WTC11 (cell line): ENCODE measurements around the gene FAH. TPM values are rescaled to one million over a fixed set of nuclear protein-coding genes. Genes with fewer than 3 reads are reported as not detected.
"Not testable (repeated sequence)": the region's sequence is repeated elsewhere in the genome, so short reads cannot be mapped to it uniquely, and the experiment has no call there.

Experiments
- ATAC-seq: fragments of 200-7000 bp; cut with Tn5 transposase; 2 replicates; pipeline ENCODE4 v1.10.0; 2021; ENCODE audit warnings: mild to moderate bottlenecking, moderate library complexity
- CTCF ChIA-PET: fragments of 300-600 bp; sonication (Branson Sonifier 250); formaldehyde crosslinking; loops from one replicate; lab custom pipeline; 2021; ENCODE audit warnings: antibody characterized with exemption; lab: Charles Lee
- POLR2A ChIA-PET: fragments of 350-600 bp; sonication (Branson Sonifier 250); formaldehyde crosslinking; loops from one replicate; lab custom pipeline; 2021; ENCODE audit warnings: antibody characterized with exemption; lab: Charles Lee
- DNase-seq: peaks from one replicate; pipeline ENCODE4 v3.0.0; 2021; ENCODE audit warnings: low spot score
- H3K27ac Mint-ChIP-seq: 2 replicates; pipeline ENCODE4 v1.8.0; 2021; ENCODE audit warnings: mixed read lengths
- H3K27me3 Mint-ChIP-seq: 2 replicates; pipeline ENCODE4 v1.8.0; 2021; ENCODE audit warnings: low read depth, mild to moderate bottlenecking, moderate library complexity, mixed read lengths
- H3K36me3 Mint-ChIP-seq: 2 replicates; pipeline ENCODE4 v1.8.0; 2021; ENCODE audit warnings: mixed read lengths
- H3K4me1 Mint-ChIP-seq: 2 replicates; pipeline ENCODE4 v1.8.0; 2022; ENCODE audit warnings: mixed read lengths
- H3K4me3 Mint-ChIP-seq: 2 replicates; pipeline ENCODE4 v1.8.0; 2021; ENCODE audit warnings: mild to moderate bottlenecking, moderate library complexity, mixed read lengths
- H3K9me3 Mint-ChIP-seq: 2 replicates; pipeline ENCODE4 v1.8.0; 2021; ENCODE audit warnings: mixed read lengths
- CREB1 ChIP-seq: sonication (generic); formaldehyde crosslinking; IDR thresholded peaks from 2 replicates; pipeline ENCODE4 v1.8.0; 2023; ENCODE audit warnings: mild to moderate bottlenecking, missing genetic modification reagents
- CREM ChIP-seq: sonication (generic); formaldehyde crosslinking; IDR thresholded peaks from 2 replicates; pipeline ENCODE4 v1.8.1; 2022; ENCODE audit warnings: mild to moderate bottlenecking, missing genetic modification reagents, moderate library complexity
- FOXK1 ChIP-seq: sonication (generic); formaldehyde crosslinking; IDR thresholded peaks from 2 replicates; pipeline ENCODE4 v1.8.0; 2022; ENCODE audit warnings: mild to moderate bottlenecking, moderate library complexity, missing genetic modification reagents
- FOXP1 ChIP-seq: sonication (generic); formaldehyde crosslinking; IDR thresholded peaks from 2 replicates; pipeline ENCODE4 v1.8.0; 2022; ENCODE audit warnings: missing genetic modification reagents, mild to moderate bottlenecking, moderate library complexity, borderline replicate concordance
- GTF2I ChIP-seq: fragments of 250-450 bp; sonication (Bioruptor Pico); conservative IDR thresholded peaks from 2 replicates; pipeline ENCODE4 v1.4.0; 2021; ENCODE audit warnings: mild to moderate bottlenecking
- IRF2 ChIP-seq: sonication (generic); formaldehyde crosslinking; IDR thresholded peaks from 2 replicates; pipeline ENCODE4 v1.8.0; 2022; ENCODE audit warnings: low read depth, missing genetic modification reagents, borderline replicate concordance
- NR3C1 ChIP-seq: sonication (generic); formaldehyde crosslinking; conservative IDR thresholded peaks from 2 replicates; pipeline ENCODE4 v1.8.1; 2023; ENCODE audit warnings: low read depth, mild to moderate bottlenecking, missing genetic modification reagents
- SP1 ChIP-seq: sonication (generic); formaldehyde crosslinking; conservative IDR thresholded peaks from 2 replicates; pipeline ENCODE4 v1.8.1; 2022; ENCODE audit warnings: missing genetic modification reagents
- TEAD4 ChIP-seq: sonication (generic); formaldehyde crosslinking; IDR thresholded peaks from 2 replicates; pipeline ENCODE4 v1.8.0; 2022; ENCODE audit warnings: mild to moderate bottlenecking, missing genetic modification reagents
- ZNF263 ChIP-seq: sonication (generic); formaldehyde crosslinking; IDR thresholded peaks from 2 replicates; pipeline ENCODE4 v1.8.1; 2022; ENCODE audit warnings: low read depth, mild to moderate bottlenecking, moderate library complexity, missing genetic modification reagents
- ZNF423 ChIP-seq: fragments of 250-450 bp; sonication (Bioruptor Pico); IDR thresholded peaks from 2 replicates; pipeline ENCODE4 v2.1.2; 2022; ENCODE audit warnings: mild to moderate bottlenecking, moderate library complexity
- ZNF671 ChIP-seq: fragments of 250-450 bp; sonication (Bioruptor Pico); IDR thresholded peaks from 2 replicates; pipeline ENCODE4 v1.8.0; 2021; ENCODE audit warnings: mild to moderate bottlenecking
- total RNA-seq: library from RNA; stranded (reverse); gene quantifications from 3 replicates; pipeline ENCODE4 v1.2.3, GENCODE V29; 2021
- TF ChIP-seq, protein P1 (sequence below): sonication (generic); formaldehyde crosslinking; IDR thresholded peaks from 2 replicates; pipeline ENCODE4 v1.8.1; 2023; ENCODE audit warnings: mild to moderate bottlenecking, missing genetic modification reagents, moderate library complexity
- TF ChIP-seq, protein P2 (sequence below): sonication (generic); formaldehyde crosslinking; IDR thresholded peaks from 2 replicates; pipeline ENCODE4 v1.8.1; 2022; ENCODE audit warnings: low read depth, mild to moderate bottlenecking, moderate library complexity, missing genetic modification reagents, borderline replicate concordance
- TF ChIP-seq, protein P3 (sequence below): fragments of 250-450 bp; sonication (Bioruptor Pico); IDR thresholded peaks from 2 replicates; pipeline ENCODE4 v1.9.0; 2021; ENCODE audit warnings: mild to moderate bottlenecking
- TF ChIP-seq, protein P4 (sequence below): sonication (generic); formaldehyde crosslinking; IDR thresholded peaks from 2 replicates; pipeline ENCODE4 v1.8.1; 2023; ENCODE audit warnings: mild to moderate bottlenecking, missing genetic modification reagents, borderline replicate concordance
- TF ChIP-seq, protein P5 (sequence below): sonication (generic); formaldehyde crosslinking; IDR thresholded peaks from 2 replicates; pipeline ENCODE4 v1.8.0; 2023; ENCODE audit warnings: missing genetic modification reagents
- TF ChIP-seq, protein P6 (sequence below): sonication (generic); formaldehyde crosslinking; IDR thresholded peaks from 2 replicates; pipeline ENCODE4 v1.8.0; 2022; ENCODE audit warnings: mild to moderate bottlenecking, missing genetic modification reagents

Gene FAH
- total RNA-seq, 1 experiment from 2014 or later: 22.8 TPM

DNA sequence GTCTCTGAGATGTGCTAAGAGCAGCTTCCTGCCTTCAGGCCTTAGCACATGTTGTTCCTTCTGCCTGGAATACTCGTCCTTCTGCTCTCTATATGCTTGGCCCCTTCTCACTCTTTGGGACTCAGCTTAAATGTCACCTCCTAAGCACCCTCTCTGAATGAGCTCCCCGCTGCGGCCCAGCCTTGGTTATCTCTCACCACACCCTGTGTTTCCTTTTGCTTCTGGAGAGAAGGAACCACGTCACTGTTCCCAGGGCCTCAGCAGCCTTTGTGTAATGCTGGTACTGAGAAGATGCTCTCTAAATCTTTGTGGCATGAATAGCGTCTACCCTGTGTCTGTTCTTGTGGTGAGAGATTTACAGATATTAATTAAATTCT is 2.2 kb downstream of the FAH start:
- H3K36me3 Mint-ChIP-seq: no peaks in the 10 kb centered on the region
- no peaks in the 10 kb centered on the region for H3K9me3 Mint-ChIP-seq
- H3K4me3 Mint-ChIP-seq: no peak overlapping the region
- TF ChIP-seq, protein P1, sequence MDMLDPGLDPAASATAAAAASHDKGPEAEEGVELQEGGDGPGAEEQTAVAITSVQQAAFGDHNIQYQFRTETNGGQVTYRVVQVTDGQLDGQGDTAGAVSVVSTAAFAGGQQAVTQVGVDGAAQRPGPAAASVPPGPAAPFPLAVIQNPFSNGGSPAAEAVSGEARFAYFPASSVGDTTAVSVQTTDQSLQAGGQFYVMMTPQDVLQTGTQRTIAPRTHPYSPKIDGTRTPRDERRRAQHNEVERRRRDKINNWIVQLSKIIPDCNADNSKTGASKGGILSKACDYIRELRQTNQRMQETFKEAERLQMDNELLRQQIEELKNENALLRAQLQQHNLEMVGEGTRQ: no peak
- no peak for TF ChIP-seq CREB1
- TF ChIP-seq, protein P2, sequence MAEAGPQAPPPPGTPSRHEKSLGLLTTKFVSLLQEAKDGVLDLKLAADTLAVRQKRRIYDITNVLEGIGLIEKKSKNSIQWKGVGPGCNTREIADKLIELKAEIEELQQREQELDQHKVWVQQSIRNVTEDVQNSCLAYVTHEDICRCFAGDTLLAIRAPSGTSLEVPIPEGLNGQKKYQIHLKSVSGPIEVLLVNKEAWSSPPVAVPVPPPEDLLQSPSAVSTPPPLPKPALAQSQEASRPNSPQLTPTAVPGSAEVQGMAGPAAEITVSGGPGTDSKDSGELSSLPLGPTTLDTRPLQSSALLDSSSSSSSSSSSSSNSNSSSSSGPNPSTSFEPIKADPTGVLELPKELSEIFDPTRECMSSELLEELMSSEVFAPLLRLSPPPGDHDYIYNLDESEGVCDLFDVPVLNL: no peak
- TF ChIP-seq, protein P3, sequence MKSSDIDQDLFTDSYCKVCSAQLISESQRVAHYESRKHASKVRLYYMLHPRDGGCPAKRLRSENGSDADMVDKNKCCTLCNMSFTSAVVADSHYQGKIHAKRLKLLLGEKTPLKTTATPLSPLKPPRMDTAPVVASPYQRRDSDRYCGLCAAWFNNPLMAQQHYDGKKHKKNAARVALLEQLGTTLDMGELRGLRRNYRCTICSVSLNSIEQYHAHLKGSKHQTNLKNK: no peak
- TF ChIP-seq, protein P4, sequence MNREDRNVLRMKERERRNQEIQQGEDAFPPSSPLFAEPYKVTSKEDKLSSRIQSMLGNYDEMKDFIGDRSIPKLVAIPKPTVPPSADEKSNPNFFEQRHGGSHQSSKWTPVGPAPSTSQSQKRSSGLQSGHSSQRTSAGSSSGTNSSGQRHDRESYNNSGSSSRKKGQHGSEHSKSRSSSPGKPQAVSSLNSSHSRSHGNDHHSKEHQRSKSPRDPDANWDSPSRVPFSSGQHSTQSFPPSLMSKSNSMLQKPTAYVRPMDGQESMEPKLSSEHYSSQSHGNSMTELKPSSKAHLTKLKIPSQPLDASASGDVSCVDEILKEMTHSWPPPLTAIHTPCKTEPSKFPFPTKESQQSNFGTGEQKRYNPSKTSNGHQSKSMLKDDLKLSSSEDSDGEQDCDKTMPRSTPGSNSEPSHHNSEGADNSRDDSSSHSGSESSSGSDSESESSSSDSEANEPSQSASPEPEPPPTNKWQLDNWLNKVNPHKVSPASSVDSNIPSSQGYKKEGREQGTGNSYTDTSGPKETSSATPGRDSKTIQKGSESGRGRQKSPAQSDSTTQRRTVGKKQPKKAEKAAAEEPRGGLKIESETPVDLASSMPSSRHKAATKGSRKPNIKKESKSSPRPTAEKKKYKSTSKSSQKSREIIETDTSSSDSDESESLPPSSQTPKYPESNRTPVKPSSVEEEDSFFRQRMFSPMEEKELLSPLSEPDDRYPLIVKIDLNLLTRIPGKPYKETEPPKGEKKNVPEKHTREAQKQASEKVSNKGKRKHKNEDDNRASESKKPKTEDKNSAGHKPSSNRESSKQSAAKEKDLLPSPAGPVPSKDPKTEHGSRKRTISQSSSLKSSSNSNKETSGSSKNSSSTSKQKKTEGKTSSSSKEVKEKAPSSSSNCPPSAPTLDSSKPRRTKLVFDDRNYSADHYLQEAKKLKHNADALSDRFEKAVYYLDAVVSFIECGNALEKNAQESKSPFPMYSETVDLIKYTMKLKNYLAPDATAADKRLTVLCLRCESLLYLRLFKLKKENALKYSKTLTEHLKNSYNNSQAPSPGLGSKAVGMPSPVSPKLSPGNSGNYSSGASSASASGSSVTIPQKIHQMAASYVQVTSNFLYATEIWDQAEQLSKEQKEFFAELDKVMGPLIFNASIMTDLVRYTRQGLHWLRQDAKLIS (CRISPR knock-in tag): no peak
- ATAC-seq (no peak), DNase-seq (no peak)
- peaks cover 10% of the 10 kb centered on the region for H3K27me3 Mint-ChIP-seq
- POLR2A ChIA-PET: no interaction called here
- CTCF ChIA-PET: no interaction called here
- no peak overlapping the region for H3K27ac Mint-ChIP-seq
- H3K4me1 Mint-ChIP-seq: peaks cover 30% of the 10 kb centered on the region

DNA sequence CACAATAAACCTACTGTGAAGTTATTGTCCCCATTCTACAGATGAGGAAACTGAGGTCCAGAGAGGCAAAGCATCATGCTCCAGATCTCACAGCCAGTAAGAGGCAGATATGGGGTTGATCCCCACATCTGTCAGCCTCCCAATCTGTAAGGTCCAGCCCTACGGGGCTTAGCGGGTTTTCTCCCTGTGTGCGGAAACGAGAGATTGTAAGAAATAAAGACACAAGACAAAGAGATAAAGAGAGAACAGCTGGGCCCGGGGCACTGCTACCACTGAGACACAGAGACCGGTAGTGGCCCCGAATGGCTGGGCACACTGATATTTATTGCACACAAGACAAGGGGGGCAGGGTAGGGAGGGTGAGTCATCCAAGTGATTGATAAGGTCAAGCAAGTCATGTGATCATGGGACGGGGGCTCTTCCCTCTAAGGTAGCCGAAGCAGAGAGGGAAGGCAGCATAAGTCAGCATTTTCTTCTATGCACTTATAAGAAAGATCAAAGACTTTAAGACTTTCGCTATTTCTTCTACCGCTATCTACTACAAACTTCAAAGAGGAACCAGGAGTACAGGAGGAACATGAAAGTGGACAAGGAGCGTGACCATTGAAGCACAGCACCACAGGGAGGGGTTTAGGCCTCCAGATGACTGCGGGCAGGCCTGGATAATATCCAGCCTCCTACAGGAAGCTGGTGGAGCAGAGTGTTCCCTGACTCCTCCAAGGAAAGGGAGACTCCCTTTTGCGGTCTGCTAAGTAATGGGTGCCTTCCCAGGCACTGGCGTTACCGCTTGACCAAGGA is 2.8 kb downstream of the FAH start:
- H3K36me3 Mint-ChIP-seq, DNase-seq, H3K27ac Mint-ChIP-seq, H3K9me3 Mint-ChIP-seq, H3K4me3 Mint-ChIP-seq, POLR2A ChIA-PET, CTCF ChIA-PET, ATAC-seq, H3K27me3 Mint-ChIP-seq: not testable (repeated sequence)
- 0 out of 2 replicates have a peak, but pooled peaks have one; percentile 20 for TF ChIP-seq GTF2I (CRISPR knock-in tag)
- peaks cover 30% of the 10 kb centered on the region for H3K4me1 Mint-ChIP-seq

DNA sequence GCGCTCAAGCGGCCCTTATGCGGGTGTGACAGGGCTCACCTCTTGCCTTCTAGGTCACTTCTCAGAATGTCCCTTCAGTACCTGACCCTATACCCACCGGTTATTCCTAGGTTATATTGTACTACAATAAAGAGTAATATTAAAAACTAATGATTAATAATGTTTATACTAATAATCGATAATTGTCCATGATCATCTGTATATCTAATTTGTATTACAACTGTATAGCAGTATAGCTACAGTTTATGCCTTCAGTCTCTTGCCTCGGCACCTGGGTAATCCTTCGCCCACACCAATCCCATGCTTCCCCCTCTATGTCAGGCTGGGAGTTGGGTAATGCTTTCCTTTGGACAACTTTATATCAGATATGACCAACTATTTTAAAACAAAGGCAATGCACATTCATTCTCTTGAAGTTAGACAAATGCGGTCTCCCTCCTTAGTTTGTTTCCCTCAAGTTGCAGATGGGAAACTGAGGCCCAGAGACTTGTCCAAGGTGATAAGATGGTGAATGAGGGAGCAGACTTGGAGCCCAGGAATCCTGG is 3.4 kb downstream of the FAH start:
- POLR2A ChIA-PET: no interaction called here
- no peak overlapping the region for H3K4me3 Mint-ChIP-seq
- ATAC-seq (no peak), DNase-seq (no peak)
- peaks cover 2% of the 10 kb centered on the region; the same call in 1 of the 2 replicates for H3K36me3 Mint-ChIP-seq
- H3K27me3 Mint-ChIP-seq: peaks cover 3% of the 10 kb centered on the region
- H3K9me3 Mint-ChIP-seq: no peaks in the 10 kb centered on the region
- H3K4me1 Mint-ChIP-seq: peaks cover 27% of the 10 kb centered on the region
- TF ChIP-seq CREM (CRISPR knock-in tag): no peak
- TF ChIP-seq, protein P5, sequence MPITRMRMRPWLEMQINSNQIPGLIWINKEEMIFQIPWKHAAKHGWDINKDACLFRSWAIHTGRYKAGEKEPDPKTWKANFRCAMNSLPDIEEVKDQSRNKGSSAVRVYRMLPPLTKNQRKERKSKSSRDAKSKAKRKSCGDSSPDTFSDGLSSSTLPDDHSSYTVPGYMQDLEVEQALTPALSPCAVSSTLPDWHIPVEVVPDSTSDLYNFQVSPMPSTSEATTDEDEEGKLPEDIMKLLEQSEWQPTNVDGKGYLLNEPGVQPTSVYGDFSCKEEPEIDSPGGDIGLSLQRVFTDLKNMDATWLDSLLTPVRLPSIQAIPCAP (CRISPR knock-in tag): no peak
- TF ChIP-seq IRF2 (CRISPR knock-in tag): no peak
- TF ChIP-seq ZNF671: no peak
- TF ChIP-seq ZNF263 (CRISPR knock-in tag): no peak
- no peak for TF ChIP-seq ZNF423
- TF ChIP-seq, protein P6, sequence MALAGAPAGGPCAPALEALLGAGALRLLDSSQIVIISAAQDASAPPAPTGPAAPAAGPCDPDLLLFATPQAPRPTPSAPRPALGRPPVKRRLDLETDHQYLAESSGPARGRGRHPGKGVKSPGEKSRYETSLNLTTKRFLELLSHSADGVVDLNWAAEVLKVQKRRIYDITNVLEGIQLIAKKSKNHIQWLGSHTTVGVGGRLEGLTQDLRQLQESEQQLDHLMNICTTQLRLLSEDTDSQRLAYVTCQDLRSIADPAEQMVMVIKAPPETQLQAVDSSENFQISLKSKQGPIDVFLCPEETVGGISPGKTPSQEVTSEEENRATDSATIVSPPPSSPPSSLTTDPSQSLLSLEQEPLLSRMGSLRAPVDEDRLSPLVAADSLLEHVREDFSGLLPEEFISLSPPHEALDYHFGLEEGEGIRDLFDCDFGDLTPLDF: no peak
- TF ChIP-seq FOXK1: no peak
- no peak for TF ChIP-seq TEAD4 (CRISPR knock-in tag)
- TF ChIP-seq NR3C1: no peak
- no peak for TF ChIP-seq FOXP1
- no peak for TF ChIP-seq SP1
- no peak overlapping the region for H3K27ac Mint-ChIP-seq
- CTCF ChIA-PET: no interaction called here
